Naive B cell (primary cell): ENCODE data around the gene DOCK9. TPM values are rescaled to one million over a fixed set of nuclear protein-coding genes. Genes with fewer than 3 reads are reported as not detected.
"Not testable (repeated sequence)": the region's sequence is repeated elsewhere in the genome, so short reads cannot be mapped to it uniquely, and the experiment has no call there.

Experiments
- ATAC-seq, 2 donors: fragments of 150-1000 bp; cut with Tn5 transposase; 2 replicates each; pipeline ENCODE4 v1.10.0; 2021; ENCODE audit warnings: low read depth in 2 of 2, mild to moderate bottlenecking in 2 of 2, moderate library complexity in 2 of 2
- DNase-seq: peaks from one replicate; pipeline ENCODE4 v3.0.0; 2022
- H3K27ac Mint-ChIP-seq, 6 donors: one replicate each; pipeline ENCODE4 v1.8.0; 2020 to 2022; ENCODE audit warnings: mild to moderate bottlenecking in 6 of 6, mixed read lengths in 6 of 6, moderate library complexity in 5 of 6, inconsistent platforms in 2 of 6
- H3K27me3 Mint-ChIP-seq, 3 donors: one replicate each; pipeline ENCODE4 v1.8.0; 2021 to 2022; ENCODE audit warnings: mixed read lengths in 3 of 3, mild to moderate bottlenecking in 1 of 3
- H3K36me3 Mint-ChIP-seq, 2 donors: one replicate each; pipeline ENCODE4 v1.8.0; 2020 to 2022; ENCODE audit warnings: mixed read lengths in 2 of 2, inconsistent platforms in 1 of 2, mild to moderate bottlenecking in 1 of 2
- H3K4me1 Mint-ChIP-seq, 3 donors: one replicate each; pipeline ENCODE4 v1.8.0; 2020 to 2022; ENCODE audit warnings: mixed read lengths in 3 of 3, inconsistent platforms in 1 of 3, mild to moderate bottlenecking in 1 of 3, moderate library complexity in 1 of 3
- H3K4me3 Mint-ChIP-seq, 8 donors: one replicate each; pipeline ENCODE4 v1.8.0; 2020 to 2022; ENCODE audit warnings: mild to moderate bottlenecking in 8 of 8, mixed read lengths in 8 of 8, moderate library complexity in 8 of 8, inconsistent platforms in 2 of 8
- H3K9me3 Mint-ChIP-seq, 7 donors: one replicate each; pipeline ENCODE4 v1.8.0; 2020 to 2022; ENCODE audit warnings: mixed read lengths in 7 of 7, mild to moderate bottlenecking in 5 of 7, inconsistent platforms in 2 of 7, moderate library complexity in 1 of 7
- polyA plus RNA-seq, 6 donors: library from polyadenylated mRNA; unstranded; fragments of 300-500 nt; fragmentation: Illumina TruSeq; gene quantifications; one replicate each; pipeline ENCODE4 v1.2.3, GENCODE V29; 2021; ENCODE audit warnings: low read depth in 6 of 6

DOCK9 gene
- polyA plus RNA-seq, 6 donors from 2014 or later, result 0.98 to 5.2 (median 2.3) TPM; not detected in 1

DNA sequence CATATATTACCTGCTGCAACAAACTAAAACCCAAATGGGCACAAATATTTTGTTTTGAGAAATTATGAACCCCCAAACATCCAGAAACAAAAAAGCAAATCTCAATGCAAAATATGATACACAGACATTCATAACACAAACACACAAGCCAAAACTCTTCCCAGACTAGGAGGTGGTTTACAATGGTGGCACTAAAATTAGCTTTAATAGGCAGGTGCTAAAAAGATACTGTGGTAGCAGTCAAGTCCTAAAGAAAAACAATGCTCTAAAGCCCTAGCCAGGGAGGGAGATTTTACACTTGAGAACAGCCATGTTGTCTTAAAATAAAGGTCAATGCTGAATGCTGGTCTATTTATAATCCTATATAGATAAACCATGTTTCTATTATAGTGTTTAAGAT lies 65.0 kb downstream of the DOCK9 start:
- Mint-ChIP-seq H3K4me3 (no peak overlapping the region), H3K9me3 (no peaks in the 10 kb centered on the region), H3K36me3 (peaks cover 12 to 27% of the 10 kb centered on the region in 2 donors), H3K4me1 (peaks cover 0 to 4% (median 4%) of the 10 kb centered on the region in 3 donors), H3K27me3 (no peaks in the 10 kb centered on the region), H3K27ac (no peak overlapping the region)
- ATAC-seq, result no peak
- no peak for DNase-seq

DNA sequence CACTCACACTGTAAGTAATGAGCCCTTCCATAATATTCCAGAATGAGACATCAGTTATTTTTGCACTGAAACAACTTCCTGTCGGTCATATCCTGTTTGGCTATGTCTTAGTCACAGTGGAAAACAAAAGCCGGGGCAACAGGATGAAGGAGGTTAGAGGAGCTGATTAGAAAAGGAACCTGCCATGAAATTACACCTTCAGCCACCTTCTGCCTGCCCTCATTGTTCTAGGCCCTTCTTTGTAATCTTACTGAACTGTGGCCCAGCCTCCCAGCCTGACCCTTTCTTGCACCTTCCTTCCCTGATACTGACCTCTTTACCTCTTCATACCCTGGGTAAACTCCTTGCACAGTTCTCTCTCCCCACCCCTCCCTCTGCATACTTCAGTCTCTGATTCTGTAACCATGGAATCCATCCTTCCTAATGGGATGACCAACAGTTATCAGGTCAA lies 67.3 kb downstream of the DOCK9 start:
- ATAC-seq (no peak), DNase-seq (no peak)
- peak overlapping the region in 2 of 6 donors; percentile 13 to 82 for H3K27ac Mint-ChIP-seq
- H3K4me1 Mint-ChIP-seq, result peaks cover 0 to 4% (median 4%) of the 10 kb centered on the region in 3 donors
- peaks cover 5 to 28% of the 10 kb centered on the region in 2 donors for H3K36me3 Mint-ChIP-seq
- H3K9me3 Mint-ChIP-seq, result no peaks in the 10 kb centered on the region
- H3K27me3 Mint-ChIP-seq, result no peaks in the 10 kb centered on the region
- no peak overlapping the region for H3K4me3 Mint-ChIP-seq

DNA sequence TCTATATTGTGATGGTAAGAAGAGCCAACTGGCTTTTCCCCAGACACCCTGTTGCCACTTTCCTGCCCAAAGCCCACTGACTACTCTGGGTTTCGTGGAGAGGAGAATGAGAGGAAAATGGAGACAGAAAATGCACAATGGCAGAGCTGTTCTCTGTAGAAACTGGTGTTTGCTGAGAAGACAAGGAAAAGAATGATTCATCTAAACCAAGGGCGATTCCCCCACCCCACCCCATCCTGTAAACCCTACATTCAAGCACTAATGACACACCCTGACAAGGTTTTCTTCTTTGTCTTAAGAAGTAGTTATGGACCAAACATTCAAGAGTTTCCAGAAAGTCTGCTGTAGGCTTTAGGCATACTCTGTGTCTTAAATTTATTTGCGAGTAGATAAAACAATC lies 68.8 kb downstream of the DOCK9 start:
- Mint-ChIP-seq H3K9me3 (no peaks in the 10 kb centered on the region), H3K27me3 (no peaks in the 10 kb centered on the region), H3K36me3 (peaks cover 0 to 19% of the 10 kb centered on the region in 2 donors), H3K4me3 (no peak overlapping the region), H3K27ac (no peak overlapping the region), H3K4me1 (peaks cover 0 to 11% (median 4%) of the 10 kb centered on the region in 3 donors)
- ATAC-seq, result no peak
- no peak for DNase-seq

DNA sequence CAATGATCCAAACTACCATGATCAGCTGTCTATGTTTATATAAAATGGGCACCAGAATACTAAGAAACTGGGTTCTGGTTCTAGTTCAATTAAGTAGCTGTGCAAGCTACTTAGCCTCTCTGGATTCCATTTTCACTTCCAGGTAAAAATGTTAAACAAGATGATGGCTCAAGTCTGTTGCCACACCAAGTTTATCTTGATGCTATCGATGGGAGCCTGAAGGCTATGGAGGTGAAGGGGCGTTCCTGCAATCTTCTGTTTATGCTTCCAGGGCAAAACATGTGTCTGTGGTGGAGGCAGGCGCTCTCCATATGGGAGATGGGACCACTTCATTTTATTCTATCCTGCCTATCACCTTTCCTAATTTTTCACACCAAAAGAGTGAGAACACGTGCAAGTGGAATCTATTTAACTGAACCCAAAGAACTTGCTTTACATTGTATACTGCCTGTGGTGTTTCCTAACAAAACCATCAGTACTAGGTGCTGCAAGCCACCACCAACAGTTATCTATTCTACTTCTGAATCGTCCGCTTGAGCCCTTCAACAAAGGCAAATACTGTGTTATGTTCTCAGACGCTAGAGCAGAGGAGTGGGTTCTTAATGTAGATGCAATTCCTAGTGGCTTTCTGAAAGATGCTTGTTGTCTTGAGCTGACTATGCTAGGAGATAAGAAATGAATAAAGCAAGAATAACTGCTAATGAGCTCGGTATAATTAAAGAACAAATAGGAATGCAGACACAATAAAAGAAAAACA lies 70.9 kb downstream of the DOCK9 start:
- ATAC-seq (no peak), DNase-seq (no peak)
- Mint-ChIP-seq H3K27ac (no peak overlapping the region), H3K36me3 (peaks cover 0 to 14% of the 10 kb centered on the region in 2 donors), H3K9me3 (no peaks in the 10 kb centered on the region), H3K27me3 (no peaks in the 10 kb centered on the region), H3K4me1 (peaks cover 0 to 11% (median 4%) of the 10 kb centered on the region in 3 donors), H3K4me3 (no peak overlapping the region)

DNA sequence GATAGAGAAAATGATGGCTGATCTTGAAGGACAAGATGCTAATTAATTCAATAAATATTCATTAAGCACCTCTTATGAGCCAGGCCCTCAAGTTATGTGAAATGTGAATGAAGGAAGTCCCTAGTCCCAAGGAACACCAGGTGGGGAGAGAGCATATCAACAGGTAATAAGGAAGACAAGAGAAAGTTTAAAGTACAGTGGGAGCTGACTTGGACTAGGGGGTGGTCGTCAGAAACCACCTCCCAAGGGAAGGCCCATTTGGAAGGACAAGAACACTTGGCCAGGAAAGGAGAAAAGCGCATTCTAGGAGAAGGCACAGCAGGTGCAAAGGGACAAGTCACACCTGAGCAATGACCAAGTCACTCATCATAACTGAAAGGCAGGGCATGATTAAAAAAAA lies 72.7 kb downstream of the DOCK9 start:
- no peak overlapping the region for H3K4me3 Mint-ChIP-seq
- peak overlapping the region in 1 of 6 donors; percentile 54 for H3K27ac Mint-ChIP-seq
- peaks cover 3 to 22% of the 10 kb centered on the region in 2 donors for H3K36me3 Mint-ChIP-seq
- DNase-seq (no peak), ATAC-seq (no peak)
- H3K4me1 Mint-ChIP-seq, result peaks cover 0 to 7% (median 0%) of the 10 kb centered on the region in 3 donors
- no peaks in the 10 kb centered on the region for H3K9me3 Mint-ChIP-seq
- no peaks in the 10 kb centered on the region for H3K27me3 Mint-ChIP-seq

DNA sequence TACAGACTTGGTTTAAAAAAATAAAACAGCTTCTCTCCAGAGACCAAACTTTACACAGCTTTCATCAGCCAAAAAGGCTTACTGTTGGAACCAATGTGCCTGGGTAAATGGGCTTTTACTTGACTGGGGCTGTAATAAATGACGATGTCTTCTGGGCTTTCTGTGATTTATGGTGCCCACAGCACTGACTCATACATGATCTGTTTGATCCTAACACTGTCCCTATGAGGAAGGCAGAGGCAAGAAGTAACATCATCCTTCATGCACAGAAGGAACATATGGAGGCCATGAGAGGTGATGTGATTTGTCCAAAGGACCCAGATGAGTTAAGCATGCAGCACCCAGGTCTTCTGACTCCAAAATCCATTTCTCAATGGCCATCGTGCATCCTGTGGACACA lies 77.4 kb downstream of the DOCK9 start:
- Mint-ChIP-seq H3K4me1 (peaks cover 0 to 7% (median 0%) of the 10 kb centered on the region in 3 donors), H3K36me3 (peaks cover 8 to 35% of the 10 kb centered on the region in 2 donors), H3K4me3 (no peak overlapping the region), H3K9me3 (no peaks in the 10 kb centered on the region), H3K27me3 (no peaks in the 10 kb centered on the region), H3K27ac (no peak overlapping the region)
- ATAC-seq, result no peak
- no peak for DNase-seq

DNA sequence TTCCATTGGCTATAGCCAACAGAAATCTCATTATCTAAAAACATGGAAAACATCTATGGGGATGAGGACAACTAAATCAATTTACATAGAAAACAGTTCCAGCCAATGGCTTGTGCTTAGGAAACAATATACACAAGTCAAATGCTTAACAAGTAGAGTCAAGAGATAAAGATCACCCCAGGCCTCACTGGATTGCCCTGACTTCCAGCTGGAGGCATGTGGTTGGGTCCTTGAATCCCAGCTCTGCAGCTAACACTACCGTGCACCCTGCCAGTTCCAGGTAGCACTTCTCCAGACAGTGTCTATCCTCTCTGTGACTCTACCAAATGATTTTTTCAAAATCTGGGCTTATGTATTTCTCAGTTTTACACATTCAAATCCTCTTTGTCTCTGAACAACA lies 80.2 kb downstream of the DOCK9 start:
- ATAC-seq, result no peak
- H3K4me3 Mint-ChIP-seq, result no peak overlapping the region
- H3K4me1 Mint-ChIP-seq, result peaks cover 4 to 11% (median 9%) of the 10 kb centered on the region in 3 donors
- no peak overlapping the region for H3K27ac Mint-ChIP-seq
- peaks cover 8 to 31% of the 10 kb centered on the region in 2 donors for H3K36me3 Mint-ChIP-seq
- H3K9me3 Mint-ChIP-seq, result no peaks in the 10 kb centered on the region
- H3K27me3 Mint-ChIP-seq, result no peaks in the 10 kb centered on the region
- DNase-seq, result no peak

DNA sequence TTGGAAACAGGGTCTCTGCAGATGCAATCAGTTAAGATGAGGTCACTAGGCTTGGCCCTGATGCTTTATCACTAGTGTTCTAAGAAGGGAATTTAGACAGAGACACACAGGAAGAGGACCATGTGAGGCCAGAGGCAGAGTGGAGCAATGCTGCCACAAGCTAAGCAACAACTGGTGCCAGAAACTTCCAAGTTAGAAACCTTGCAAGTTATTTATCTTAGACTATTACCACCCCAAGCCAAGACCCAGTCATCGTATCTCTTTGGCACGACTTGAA lies 81.1 kb downstream of the DOCK9 start:
- no peaks in the 10 kb centered on the region for H3K27me3 Mint-ChIP-seq
- H3K9me3 Mint-ChIP-seq, result no peaks in the 10 kb centered on the region
- H3K4me1 Mint-ChIP-seq, result peaks cover 6 to 14% (median 12%) of the 10 kb centered on the region in 3 donors
- no peak overlapping the region for H3K4me3 Mint-ChIP-seq
- H3K27ac Mint-ChIP-seq, result no peak overlapping the region
- ATAC-seq (no peak), DNase-seq (no peak)
- peaks cover 8 to 25% of the 10 kb centered on the region in 2 donors for H3K36me3 Mint-ChIP-seq

DNA sequence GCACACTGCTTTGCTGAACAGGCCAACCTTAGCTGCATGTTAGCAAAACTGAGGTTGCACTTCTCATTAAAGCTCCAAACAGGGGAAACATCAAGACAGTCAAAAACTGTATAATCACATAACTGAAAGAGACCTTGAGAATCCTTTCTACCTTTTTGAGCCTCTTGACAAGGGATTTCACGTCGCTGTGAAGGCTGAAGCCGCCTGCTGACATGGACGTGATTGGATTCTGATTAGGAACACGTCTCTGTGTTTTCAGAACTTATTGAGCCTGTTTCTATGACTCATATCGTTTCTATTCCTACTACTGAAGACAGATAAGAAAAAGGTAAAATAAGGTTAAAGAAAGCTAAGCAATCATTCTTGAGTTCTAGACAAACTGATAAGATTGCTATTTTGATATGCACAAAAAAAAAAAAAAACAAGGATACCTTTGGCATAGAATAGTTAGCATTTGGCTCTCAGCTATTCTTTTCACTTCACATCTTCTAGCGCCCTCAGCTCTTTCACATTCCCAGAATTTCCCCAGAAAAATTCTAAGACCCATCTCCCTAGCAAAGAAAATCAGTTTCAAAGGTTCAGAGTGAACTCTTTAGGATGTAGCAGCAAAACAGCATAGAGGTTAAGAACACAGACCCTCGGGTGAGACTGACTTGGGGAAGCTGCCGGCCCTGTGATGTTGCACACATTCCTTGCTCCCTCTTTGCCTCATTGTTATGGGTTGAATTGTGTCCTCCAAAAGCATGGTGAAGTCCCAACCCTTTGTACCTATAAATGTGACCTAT lies 81.6 kb downstream of the DOCK9 start:
- no peaks in the 10 kb centered on the region for H3K9me3 Mint-ChIP-seq
- no peak for ATAC-seq
- peaks cover 8 to 20% of the 10 kb centered on the region in 2 donors for H3K36me3 Mint-ChIP-seq

DNA sequence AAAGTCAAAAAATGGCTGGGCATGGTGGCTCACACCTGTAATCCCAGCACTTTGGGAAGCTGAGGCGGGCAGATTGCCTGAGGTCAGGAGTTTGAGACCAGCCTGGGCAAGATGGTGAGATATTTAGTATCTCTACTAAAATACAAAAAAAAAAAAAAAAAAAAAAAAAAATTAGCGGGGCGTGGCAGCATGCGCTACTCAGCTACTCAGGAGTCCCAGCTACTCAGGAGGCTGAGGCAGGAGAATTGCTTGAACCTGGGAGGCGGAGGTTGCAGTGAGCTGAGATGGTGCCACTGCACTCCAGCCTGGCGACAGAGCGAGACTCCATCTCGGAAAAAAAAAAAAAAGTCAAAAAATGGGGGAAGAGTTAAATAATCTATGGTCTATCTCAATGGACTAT lies 83.0 kb downstream of the DOCK9 start:
- Mint-ChIP-seq H3K36me3 (peaks cover under 1 to 14% of the 10 kb centered on the region in 2 donors), H3K4me1 (peaks cover 6 to 14% (median 12%) of the 10 kb centered on the region in 3 donors)
- not testable (repeated sequence) for DNase-seq, H3K27ac Mint-ChIP-seq, H3K27me3 Mint-ChIP-seq, H3K9me3 Mint-ChIP-seq, H3K4me3 Mint-ChIP-seq, ATAC-seq

More for the DNA sequence above, 81.6 kb downstream of the DOCK9 start:
- Mint-ChIP-seq H3K4me3 (no peak overlapping the region), H3K27ac (peak overlapping the region in 1 of 6 donors; percentile 79), H3K4me1 (peaks cover 6 to 14% (median 12%) of the 10 kb centered on the region in 3 donors), H3K27me3 (no peaks in the 10 kb centered on the region)
- DNase-seq, result no peak

DNA sequence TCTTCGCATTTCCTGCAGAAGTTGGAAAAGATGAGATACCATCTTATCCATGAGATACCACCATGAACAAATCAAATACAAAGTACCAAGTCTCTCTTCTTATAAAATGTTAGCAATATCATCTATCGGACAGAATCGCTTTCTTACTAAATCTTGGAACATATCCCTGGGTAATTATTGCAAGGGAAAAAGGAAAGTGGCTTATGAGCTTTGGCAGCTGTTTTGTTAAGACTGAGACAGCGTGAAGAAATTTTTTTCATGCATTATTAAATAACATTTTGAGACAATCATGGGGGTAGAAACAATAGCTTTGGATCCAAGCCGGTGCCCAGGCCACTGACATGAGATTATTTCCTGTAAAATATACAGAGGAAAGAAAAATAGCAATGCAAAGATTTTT lies 84.5 kb downstream of the DOCK9 start:
- no peaks in the 10 kb centered on the region for H3K9me3 Mint-ChIP-seq
- ATAC-seq (no peak), DNase-seq (no peak)
- H3K27ac Mint-ChIP-seq, result no peak overlapping the region
- H3K36me3 Mint-ChIP-seq, result peaks cover 0 to 13% of the 10 kb centered on the region in 2 donors
- H3K4me1 Mint-ChIP-seq, result peaks cover 6 to 14% (median 12%) of the 10 kb centered on the region in 3 donors
- H3K4me3 Mint-ChIP-seq, result no peak overlapping the region
- no peaks in the 10 kb centered on the region for H3K27me3 Mint-ChIP-seq

DNA sequence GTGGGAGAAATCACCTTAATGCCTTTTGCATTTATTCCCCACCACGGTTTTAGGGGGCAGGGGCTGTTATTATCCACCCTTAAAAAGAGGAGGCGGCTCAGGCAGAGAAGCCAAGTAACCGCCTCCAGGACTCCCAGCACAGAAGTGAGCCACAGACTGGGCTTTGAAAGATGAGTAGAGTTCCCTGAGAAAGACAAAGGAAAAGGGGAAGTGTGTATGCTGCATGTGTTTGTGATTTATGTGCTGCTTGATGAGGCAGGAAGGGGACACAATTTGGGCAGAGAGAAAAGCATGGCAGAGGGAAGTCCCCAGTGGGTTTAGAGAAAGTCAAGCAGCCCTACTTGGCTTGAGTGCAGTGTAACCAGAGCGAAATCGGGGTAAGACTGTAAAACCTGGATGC lies 85.0 kb downstream of the DOCK9 start:
- DNase-seq (peak; percentile 14), ATAC-seq (peak; percentile 80 to 85)
- H3K36me3 Mint-ChIP-seq, result peaks cover 0 to 18% of the 10 kb centered on the region in 2 donors
- H3K4me1 Mint-ChIP-seq, result peaks cover 6 to 14% (median 12%) of the 10 kb centered on the region in 3 donors
- no peak overlapping the region for H3K4me3 Mint-ChIP-seq
- no peaks in the 10 kb centered on the region for H3K9me3 Mint-ChIP-seq
- H3K27ac Mint-ChIP-seq, result peak overlapping the region in 3 of 6 donors; percentile 13 to 55 (median 38)
- H3K27me3 Mint-ChIP-seq, result no peaks in the 10 kb centered on the region

DNA sequence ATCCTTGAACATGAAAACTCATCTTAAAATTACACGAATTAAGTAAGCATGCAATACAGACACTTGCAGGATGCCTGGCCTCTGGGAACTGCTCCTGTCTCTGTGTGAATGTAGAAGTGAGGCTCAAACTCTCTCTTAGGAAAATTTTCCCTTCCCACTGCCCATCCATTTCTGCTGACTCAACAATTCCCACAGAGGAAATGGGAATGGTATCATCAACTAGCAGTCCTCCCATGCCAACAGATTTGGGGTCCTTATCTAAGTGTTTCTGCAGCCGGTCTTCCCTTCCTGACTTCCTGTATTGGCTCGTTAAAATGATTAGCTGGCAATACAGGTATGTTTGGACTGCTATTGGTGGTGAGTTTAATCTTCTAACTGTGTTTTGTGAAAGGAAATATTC lies 85.8 kb downstream of the DOCK9 start:
- ATAC-seq, result no peak
- Mint-ChIP-seq H3K27ac (peak overlapping the region in 1 of 6 donors; percentile 29), H3K4me1 (peaks cover 6 to 14% (median 12%) of the 10 kb centered on the region in 3 donors)

DNA sequence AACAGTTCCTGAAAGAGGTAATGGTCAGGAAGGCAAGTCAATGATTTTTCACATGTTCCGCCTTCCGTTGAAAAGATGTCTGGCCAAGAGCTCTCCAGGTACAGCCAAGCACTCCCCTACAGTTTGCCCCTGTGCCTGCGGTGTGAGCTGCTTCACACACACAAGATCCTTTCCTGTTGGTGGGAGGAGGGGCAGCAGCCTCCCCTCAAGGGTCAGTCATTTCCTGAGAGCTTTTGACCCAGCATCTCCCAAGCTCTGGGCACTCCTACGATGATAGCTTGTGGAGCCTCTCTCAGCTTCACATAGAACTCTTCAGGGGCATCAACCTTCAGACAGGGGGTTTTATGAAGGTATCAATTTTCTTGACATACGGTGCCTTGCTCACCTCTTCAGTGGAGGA lies 86.9 kb downstream of the DOCK9 start:
- ATAC-seq (no peak), DNase-seq (no peak)
- Mint-ChIP-seq H3K36me3 (peaks cover 8 to 14% of the 10 kb centered on the region in 2 donors), H3K27ac (peak overlapping the region in 1 of 6 donors; percentile 35), H3K9me3 (no peaks in the 10 kb centered on the region), H3K27me3 (no peaks in the 10 kb centered on the region), H3K4me3 (no peak overlapping the region), H3K4me1 (peaks cover 6 to 14% (median 12%) of the 10 kb centered on the region in 3 donors)

More for the DNA sequence above, 85.8 kb downstream of the DOCK9 start:
- Mint-ChIP-seq H3K9me3 (no peaks in the 10 kb centered on the region), H3K36me3 (peaks cover 2 to 17% of the 10 kb centered on the region in 2 donors), H3K27me3 (no peaks in the 10 kb centered on the region), H3K4me3 (no peak overlapping the region)
- no peak for DNase-seq
